Activated CD4-positive, alpha-beta T cell treated with anti-CD3 and anti-CD28 coated beads, Interleukin-2, amount 50 U/mL, for 16 hours (primary cell): Measurements from ENCODE around the gene TBC1D1.
A peak's percentile ranks its signal among the peaks of the same experiment; 100 is the strongest.

Experiments
- DNase-seq: peaks from one replicate; pipeline ENCODE4 v3.0.0-alpha.2; 2020

TBC1D1 gene

GRCh38 chr4:37995299-37995821 is 104.5 kb downstream of the TBC1D1 start:
- no peak for DNase-seq

GRCh38 chr4:37995981-37996775 is 105.3 kb downstream of the TBC1D1 start:
- DNase-seq, result no peak

- DNase-seq, result no peak
Measured at GRCh38 chr4:37998226-37998625, 107.3 kb downstream of the TBC1D1 start.

- no peak for DNase-seq
Measured at GRCh38 chr4:37999000-37999716, 108.3 kb downstream of the TBC1D1 start.

- DNase-seq, result no peak
Measured at GRCh38 chr4:37999965-38000364, 109.1 kb downstream of the TBC1D1 start.

- DNase-seq, result no peak
Measured at GRCh38 chr4:38001927-38002326, 111.0 kb downstream of the TBC1D1 start.

- no peak for DNase-seq
Measured at GRCh38 chr4:38002451-38003071, 111.7 kb downstream of the TBC1D1 start.

- no peak for DNase-seq
Measured at GRCh38 chr4:38003102-38003501, 112.2 kb downstream of the TBC1D1 start.

GRCh38 chr4:38003628-38004027 is 112.7 kb downstream of the TBC1D1 start:
- DNase-seq, result no peak

- DNase-seq, result no peak
Measured at GRCh38 chr4:38004062-38004461, 113.2 kb downstream of the TBC1D1 start.

- no peak for DNase-seq
Measured at GRCh38 chr4:38004887-38005286, 114.0 kb downstream of the TBC1D1 start.

- DNase-seq, result no peak
Measured at GRCh38 chr4:38005637-38006036, 114.8 kb downstream of the TBC1D1 start.

GRCh38 chr4:38007645-38008044 is 116.8 kb downstream of the TBC1D1 start:
- no peak for DNase-seq

- DNase-seq, result no peak
Measured at GRCh38 chr4:38008571-38009021, 117.7 kb downstream of the TBC1D1 start.

GRCh38 chr4:38009421-38009820 is 118.5 kb downstream of the TBC1D1 start:
- no peak for DNase-seq

- no peak for DNase-seq
Measured at GRCh38 chr4:38009949-38010348, 119.1 kb downstream of the TBC1D1 start.

GRCh38 chr4:38011511-38012162 is 120.8 kb downstream of the TBC1D1 start:
- peak; percentile 3 for DNase-seq

- no peak for DNase-seq
Measured at GRCh38 chr4:38013461-38014366, 122.8 kb downstream of the TBC1D1 start.

GRCh38 chr4:38014421-38014852 is 123.6 kb downstream of the TBC1D1 start:
- DNase-seq, result no peak

- DNase-seq, result no peak
Measured at GRCh38 chr4:38015886-38016515, 125.1 kb downstream of the TBC1D1 start.

- no peak for DNase-seq
Measured at GRCh38 chr4:38016698-38017097, 125.8 kb downstream of the TBC1D1 start.
